ENCODE results near the gene CPNE9.

CPNE9 gene

DNA sequence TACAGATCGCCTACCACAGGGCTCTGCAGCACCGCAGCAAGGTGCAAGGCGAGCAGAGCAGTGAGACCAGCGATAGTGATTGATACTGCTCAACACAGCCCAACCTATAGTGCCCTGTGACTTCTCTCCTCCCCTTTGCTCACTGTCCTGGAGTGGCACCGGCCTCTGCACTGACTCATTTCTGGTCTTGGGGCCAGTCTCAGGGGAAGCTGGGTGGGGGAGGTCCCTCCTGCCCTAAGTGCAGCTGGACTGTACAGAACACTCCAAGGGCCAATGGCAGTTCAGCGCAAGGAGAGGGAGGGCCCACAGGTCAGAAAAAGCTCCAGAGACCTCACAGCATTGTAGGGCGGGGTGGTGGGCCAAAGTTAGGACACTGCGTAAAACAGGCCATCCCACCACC lies 43.6 kb downstream of the CPNE9 start:
- in situ Hi-C loops (cut with MboI; ENCODE audit: low sequenced_read_pairs, unreplicated experiment) = no loop called here
- TF ChIP-seq CTCF (IDR thresholded peaks at IDR 0.05; ENCODE audit: borderline replicate concordance, control extremely low read depth, extremely low read depth, insufficient read depth, missing control alignments) = no peak
- no peak for DNase-seq (ENCODE audit: low spot score)

GRCh38 chr3:9748031-9748430 lies 44.4 kb downstream of the CPNE9 start:
- no peak for DNase-seq (ENCODE audit: low spot score)
- in situ Hi-C loops (cut with MboI; ENCODE audit: low sequenced_read_pairs, unreplicated experiment) = no loop called here
- no peak for TF ChIP-seq CTCF (IDR thresholded peaks at IDR 0.05; ENCODE audit: borderline replicate concordance, control extremely low read depth, extremely low read depth, insufficient read depth, missing control alignments)

- in situ Hi-C loops (cut with MboI; ENCODE audit: low sequenced_read_pairs, unreplicated experiment) = no loop called here
- no peak for TF ChIP-seq CTCF (IDR thresholded peaks at IDR 0.05; ENCODE audit: borderline replicate concordance, control extremely low read depth, extremely low read depth, insufficient read depth, missing control alignments)
- DNase-seq (ENCODE audit: low spot score) = no peak
Observed at GRCh38 chr3:9749296-9749644, 45.6 kb downstream of the CPNE9 start.

GRCh38 chr3:9749645-9750555 lies 46.3 kb downstream of the CPNE9 start, which contains the start of gene OGG1:
OGG1 (plus strand) TSS chr3:9749952; CDS start chr3:9750287, 335 bp downstream.
- no peak for TF ChIP-seq CTCF (IDR thresholded peaks at IDR 0.05; ENCODE audit: borderline replicate concordance, control extremely low read depth, extremely low read depth, insufficient read depth, missing control alignments)
- DNase-seq (ENCODE audit: low spot score) = peak; percentile 99
- in situ Hi-C loops (cut with MboI; ENCODE audit: low sequenced_read_pairs, unreplicated experiment) = no loop called here

GRCh38 chr3:9750556-9751411 lies 47.2 kb downstream of the CPNE9 start:
- in situ Hi-C loops (cut with MboI; ENCODE audit: low sequenced_read_pairs, unreplicated experiment) = no loop called here
- no peak for TF ChIP-seq CTCF (IDR thresholded peaks at IDR 0.05; ENCODE audit: borderline replicate concordance, control extremely low read depth, extremely low read depth, insufficient read depth, missing control alignments)
- DNase-seq (ENCODE audit: low spot score) = peak; percentile 53

- TF ChIP-seq CTCF (IDR thresholded peaks at IDR 0.05; ENCODE audit: borderline replicate concordance, control extremely low read depth, extremely low read depth, insufficient read depth, missing control alignments) = no peak
- no peak for DNase-seq (ENCODE audit: low spot score)
- in situ Hi-C loops (cut with MboI; ENCODE audit: low sequenced_read_pairs, unreplicated experiment) = no loop called here
Observed at GRCh38 chr3:9754678-9755077, 51.0 kb downstream of the CPNE9 start.

All from GM13976 (cell line).